ENCODE data around the gene TTBK2.

DNA sequence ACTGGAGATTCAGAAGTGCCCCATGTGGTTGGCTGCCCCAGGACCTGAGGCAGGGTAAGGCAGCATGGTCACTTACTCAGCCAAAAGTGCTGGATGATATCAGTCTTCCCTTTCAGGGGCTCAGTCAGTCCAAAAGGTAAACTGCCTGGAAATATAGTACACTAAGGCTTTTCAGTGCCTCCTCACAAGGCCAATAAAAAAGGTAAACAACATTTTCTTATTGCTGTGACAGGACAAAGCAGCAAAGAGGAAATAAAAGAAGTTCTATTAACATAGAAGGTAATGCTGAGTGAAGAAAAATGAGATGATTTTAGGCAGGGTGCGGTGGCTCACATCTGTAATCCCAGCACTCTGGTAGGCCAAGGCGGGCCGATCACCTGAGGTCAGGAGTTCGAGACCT, 117.1 kb downstream of the TTBK2 start:
- TF ChIP-seq POLR2AphosphoS5 (IDR thresholded peaks at IDR 0.05), result no peak
- TF ChIP-seq, protein P1, sequence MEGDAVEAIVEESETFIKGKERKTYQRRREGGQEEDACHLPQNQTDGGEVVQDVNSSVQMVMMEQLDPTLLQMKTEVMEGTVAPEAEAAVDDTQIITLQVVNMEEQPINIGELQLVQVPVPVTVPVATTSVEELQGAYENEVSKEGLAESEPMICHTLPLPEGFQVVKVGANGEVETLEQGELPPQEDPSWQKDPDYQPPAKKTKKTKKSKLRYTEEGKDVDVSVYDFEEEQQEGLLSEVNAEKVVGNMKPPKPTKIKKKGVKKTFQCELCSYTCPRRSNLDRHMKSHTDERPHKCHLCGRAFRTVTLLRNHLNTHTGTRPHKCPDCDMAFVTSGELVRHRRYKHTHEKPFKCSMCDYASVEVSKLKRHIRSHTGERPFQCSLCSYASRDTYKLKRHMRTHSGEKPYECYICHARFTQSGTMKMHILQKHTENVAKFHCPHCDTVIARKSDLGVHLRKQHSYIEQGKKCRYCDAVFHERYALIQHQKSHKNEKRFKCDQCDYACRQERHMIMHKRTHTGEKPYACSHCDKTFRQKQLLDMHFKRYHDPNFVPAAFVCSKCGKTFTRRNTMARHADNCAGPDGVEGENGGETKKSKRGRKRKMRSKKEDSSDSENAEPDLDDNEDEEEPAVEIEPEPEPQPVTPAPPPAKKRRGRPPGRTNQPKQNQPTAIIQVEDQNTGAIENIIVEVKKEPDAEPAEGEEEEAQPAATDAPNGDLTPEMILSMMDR (IDR thresholded peaks at IDR 0.05; ENCODE audit: poor library complexity, severe bottlenecking), result no peak
- TF ChIP-seq SMC3 (conservative IDR thresholded peaks at IDR 0.05; ENCODE audit: poor library complexity), result no peak
- no peak for TF ChIP-seq RAD21 (conservative IDR thresholded peaks at IDR 0.05)
- no peak for TF ChIP-seq EZH2 (IDR thresholded peaks at IDR 0.05; ENCODE audit: borderline replicate concordance, insufficient read depth, low read length, poor library complexity, severe bottlenecking)
- no peak for TF ChIP-seq EP300 (conservative IDR thresholded peaks at IDR 0.05; ENCODE audit: poor library complexity, severe bottlenecking)
- TF ChIP-seq TAF1 (IDR thresholded peaks at IDR 0.05; ENCODE audit: low read depth), result no peak
- TF ChIP-seq, protein P2, sequence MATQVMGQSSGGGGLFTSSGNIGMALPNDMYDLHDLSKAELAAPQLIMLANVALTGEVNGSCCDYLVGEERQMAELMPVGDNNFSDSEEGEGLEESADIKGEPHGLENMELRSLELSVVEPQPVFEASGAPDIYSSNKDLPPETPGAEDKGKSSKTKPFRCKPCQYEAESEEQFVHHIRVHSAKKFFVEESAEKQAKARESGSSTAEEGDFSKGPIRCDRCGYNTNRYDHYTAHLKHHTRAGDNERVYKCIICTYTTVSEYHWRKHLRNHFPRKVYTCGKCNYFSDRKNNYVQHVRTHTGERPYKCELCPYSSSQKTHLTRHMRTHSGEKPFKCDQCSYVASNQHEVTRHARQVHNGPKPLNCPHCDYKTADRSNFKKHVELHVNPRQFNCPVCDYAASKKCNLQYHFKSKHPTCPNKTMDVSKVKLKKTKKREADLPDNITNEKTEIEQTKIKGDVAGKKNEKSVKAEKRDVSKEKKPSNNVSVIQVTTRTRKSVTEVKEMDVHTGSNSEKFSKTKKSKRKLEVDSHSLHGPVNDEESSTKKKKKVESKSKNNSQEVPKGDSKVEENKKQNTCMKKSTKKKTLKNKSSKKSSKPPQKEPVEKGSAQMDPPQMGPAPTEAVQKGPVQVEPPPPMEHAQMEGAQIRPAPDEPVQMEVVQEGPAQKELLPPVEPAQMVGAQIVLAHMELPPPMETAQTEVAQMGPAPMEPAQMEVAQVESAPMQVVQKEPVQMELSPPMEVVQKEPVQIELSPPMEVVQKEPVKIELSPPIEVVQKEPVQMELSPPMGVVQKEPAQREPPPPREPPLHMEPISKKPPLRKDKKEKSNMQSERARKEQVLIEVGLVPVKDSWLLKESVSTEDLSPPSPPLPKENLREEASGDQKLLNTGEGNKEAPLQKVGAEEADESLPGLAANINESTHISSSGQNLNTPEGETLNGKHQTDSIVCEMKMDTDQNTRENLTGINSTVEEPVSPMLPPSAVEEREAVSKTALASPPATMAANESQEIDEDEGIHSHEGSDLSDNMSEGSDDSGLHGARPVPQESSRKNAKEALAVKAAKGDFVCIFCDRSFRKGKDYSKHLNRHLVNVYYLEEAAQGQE (IDR thresholded peaks at IDR 0.05; ENCODE audit: borderline replicate concordance), result no peak
